Fibroblast of lung (primary cell): ENCODE results near the gene NOL12. TPM values are rescaled to one million over a fixed set of nuclear protein-coding genes. Genes with fewer than 3 reads are reported as not detected.

ENCODE experiments used
- DNase-seq, 2 donors: peaks; one replicate each; pipeline versions ENCODE4 v3.0.0 to v3.0.0-alpha.2; 2010; ENCODE audit warnings: low read depth in 2 of 2
- H2AFZ ChIP-seq: 2 replicates; pipeline ENCODE4 v1.5.1; 2012; ENCODE audit warnings: low read length, control low read depth, inconsistent platforms
- H3K27ac ChIP-seq: 2 replicates; pipeline ENCODE4 v1.5.1; 2011; ENCODE audit warnings: low read length, control low read depth; ENCODE audit not compliant: insufficient read depth
- H3K27me3 ChIP-seq: 2 replicates; pipeline ENCODE4 v1.5.1; 2011; ENCODE audit warnings: mild to moderate bottlenecking, low read length; ENCODE audit not compliant: control insufficient read depth, insufficient read depth
- H3K36me3 ChIP-seq: 2 replicates; pipeline ENCODE4 v1.5.1; 2011; ENCODE audit warnings: low read length; ENCODE audit not compliant: control insufficient read depth, insufficient read depth
- H3K4me1 ChIP-seq: 2 replicates; pipeline ENCODE4 v1.5.1; 2011; ENCODE audit warnings: low read length; ENCODE audit not compliant: control insufficient read depth, insufficient read depth; ENCODE audit errors: extremely low read depth
- H3K4me2 ChIP-seq: 2 replicates; pipeline ENCODE4 v1.5.1; 2011; ENCODE audit warnings: low read length, control low read depth; ENCODE audit not compliant: insufficient read depth; ENCODE audit errors: extremely low read depth
- H3K4me3 ChIP-seq, 4 experiments: fragments of 200-600 bp in 1 of 4; sonication (generic) in 1 of 4; replicated peaks in 1 of 4; 2 replicates each; pipeline ENCODE4 v1.5.1; 2011 to 2016; ENCODE audit warnings: low read length in 4 of 4, low read depth in 3 of 4, mild to moderate bottlenecking in 3 of 4, control low read depth in 2 of 4, inconsistent platforms in 1 of 4, mixed read lengths in 1 of 4; ENCODE audit not compliant: insufficient read depth in 1 of 4; ENCODE audit errors: control extremely low read depth in 1 of 4
- H3K79me2 ChIP-seq: 2 replicates; pipeline ENCODE4 v1.5.1; 2012; ENCODE audit warnings: mild to moderate bottlenecking, low read length, inconsistent platforms; ENCODE audit not compliant: control insufficient read depth, insufficient read depth
- H3K9ac ChIP-seq: 2 replicates; pipeline ENCODE4 v1.5.1; 2011; ENCODE audit warnings: mild to moderate bottlenecking, low read length, control low read depth; ENCODE audit not compliant: insufficient read depth
- H3K9me3 ChIP-seq: 2 replicates; pipeline ENCODE4 v1.5.1; 2012; ENCODE audit warnings: low read depth, low read length; ENCODE audit not compliant: control insufficient read depth, insufficient read depth
- H4K20me1 ChIP-seq: 2 replicates; pipeline ENCODE4 v1.5.1; 2011; ENCODE audit warnings: low read length; ENCODE audit not compliant: control insufficient read depth, insufficient read depth; ENCODE audit errors: extremely low read depth
- CTCF ChIP-seq, 2 donors: IDR thresholded peaks in 1 of 2; conservative IDR thresholded peaks in 1 of 2; 1 replicate in 1 of 2; 2 replicates in 1 of 2; pipeline ENCODE4 v1.5.1; 2011 to 2012; ENCODE audit warnings: low read length in 2 of 2, control low read depth in 1 of 2, inconsistent platforms in 1 of 2, low read depth in 1 of 2, mild to moderate bottlenecking in 1 of 2
- EZH2 ChIP-seq: IDR thresholded peaks from 2 replicates; pipeline ENCODE4 v1.5.1; 2012; ENCODE audit warnings: low read length, control low read depth, mild to moderate bottlenecking; ENCODE audit errors: missing control alignments
- polyA plus RNA-seq, 2 donors: library from polyadenylated mRNA; depleted of rRNA in 1 of 2; stranded (reverse) in 1 of 2; unstranded in 1 of 2; fragments of >200 nt; gene quantifications; 2 replicates each; pipeline ENCODE4 v1.2.1, GENCODE V29; 2011 to 2012; ENCODE audit warnings: missing spikeins in 1 of 2
- total RNA-seq: library from RNA; depleted of rRNA; stranded (reverse); fragments of >200 nt; gene quantifications from 2 replicates; pipeline ENCODE4 v1.2.1, GENCODE V29; 2014

Gene NOL12
- total and polyA plus RNA-seq, 2 donors (not counting 1 experiment from before 2014, with no cell fraction given) = 12.8 to 15.4 TPM

- TF ChIP-seq CTCF (conservative IDR thresholded peaks at IDR 0.05 in 1 of 2, IDR thresholded peaks at IDR 0.05 in 1 of 2; ENCODE audit: low read depth in 1 of 2, low read length in 2 of 2) = no peak
- TF ChIP-seq EZH2 = no peak
- no peak overlapping the region for H3K9ac ChIP-seq
- H3K4me2 ChIP-seq = no peak overlapping the region
- H3K79me2 ChIP-seq = peaks cover 50% of the 10 kb centered on the region
- H2AFZ ChIP-seq = no peak overlapping the region
- H3K36me3 ChIP-seq = peaks cover 8% of the 10 kb centered on the region
- H3K4me3 ChIP-seq = no peak overlapping the region
- peak overlapping the region; percentile 28 for H3K27ac ChIP-seq
- H3K27me3 ChIP-seq = no peaks in the 10 kb centered on the region
- H3K4me1 ChIP-seq = peaks cover 30% of the 10 kb centered on the region
- no peak for DNase-seq
- H3K9me3 ChIP-seq = no peaks in the 10 kb centered on the region
- H4K20me1 ChIP-seq = no peaks in the 10 kb centered on the region
Observed at GRCh38 chr22:37662039-37662438, 24.1 kb upstream of the NOL12 start.

- Histone ChIP-seq H3K36me3 (peaks cover 8% of the 10 kb centered on the region), H3K4me3 (no peak overlapping the region), H3K4me1 (peaks cover 24% of the 10 kb centered on the region), H4K20me1 (no peaks in the 10 kb centered on the region), H3K9ac (no peak overlapping the region), H3K79me2 (peaks cover 50% of the 10 kb centered on the region), H2AFZ (no peak overlapping the region), H3K27ac (peak overlapping the region; percentile 29), H3K9me3 (no peaks in the 10 kb centered on the region), H3K4me2 (peak overlapping the region; percentile 40), H3K27me3 (no peaks in the 10 kb centered on the region)
- peak in 1 of 2 donors; percentile 82 for DNase-seq
- TF ChIP-seq CTCF (conservative IDR thresholded peaks at IDR 0.05 in 1 of 2, IDR thresholded peaks at IDR 0.05 in 1 of 2; ENCODE audit: low read depth in 1 of 2, low read length in 2 of 2) = no peak
- TF ChIP-seq EZH2 = no peak
Observed at GRCh38 chr22:37663521-37664140, 22.5 kb upstream of the NOL12 start.

- Histone ChIP-seq H3K79me2 (peaks cover 45% of the 10 kb centered on the region), H2AFZ (no peak overlapping the region), H3K9me3 (no peaks in the 10 kb centered on the region), H3K9ac (no peak overlapping the region), H3K4me3 (no peak overlapping the region), H3K36me3 (peaks cover 8% of the 10 kb centered on the region), H3K4me2 (no peak overlapping the region), H3K27me3 (no peaks in the 10 kb centered on the region), H3K4me1 (peaks cover 23% of the 10 kb centered on the region), H3K27ac (no peak overlapping the region), H4K20me1 (no peaks in the 10 kb centered on the region)
- DNase-seq = no peak
- no peak for TF ChIP-seq CTCF (conservative IDR thresholded peaks at IDR 0.05 in 1 of 2, IDR thresholded peaks at IDR 0.05 in 1 of 2; ENCODE audit: low read depth in 1 of 2, low read length in 2 of 2)
- TF ChIP-seq EZH2 = no peak
Observed at GRCh38 chr22:37664249-37665101, 21.7 kb upstream of the NOL12 start.
